HG02884 (cell line): Measurements from ENCODE around the gene OSBPL9.
A peak's percentile ranks its signal among the peaks of the same experiment; 100 is the strongest.

Experiments
- ATAC-seq: cut with Tn5 transposase; IDR thresholded peaks from one replicate; pipeline ENCODE4 v1.9.1; 2021; ENCODE audit warnings: mild to moderate bottlenecking, moderate library complexity; ENCODE audit not compliant: unreplicated experiment

Gene OSBPL9

DNA sequence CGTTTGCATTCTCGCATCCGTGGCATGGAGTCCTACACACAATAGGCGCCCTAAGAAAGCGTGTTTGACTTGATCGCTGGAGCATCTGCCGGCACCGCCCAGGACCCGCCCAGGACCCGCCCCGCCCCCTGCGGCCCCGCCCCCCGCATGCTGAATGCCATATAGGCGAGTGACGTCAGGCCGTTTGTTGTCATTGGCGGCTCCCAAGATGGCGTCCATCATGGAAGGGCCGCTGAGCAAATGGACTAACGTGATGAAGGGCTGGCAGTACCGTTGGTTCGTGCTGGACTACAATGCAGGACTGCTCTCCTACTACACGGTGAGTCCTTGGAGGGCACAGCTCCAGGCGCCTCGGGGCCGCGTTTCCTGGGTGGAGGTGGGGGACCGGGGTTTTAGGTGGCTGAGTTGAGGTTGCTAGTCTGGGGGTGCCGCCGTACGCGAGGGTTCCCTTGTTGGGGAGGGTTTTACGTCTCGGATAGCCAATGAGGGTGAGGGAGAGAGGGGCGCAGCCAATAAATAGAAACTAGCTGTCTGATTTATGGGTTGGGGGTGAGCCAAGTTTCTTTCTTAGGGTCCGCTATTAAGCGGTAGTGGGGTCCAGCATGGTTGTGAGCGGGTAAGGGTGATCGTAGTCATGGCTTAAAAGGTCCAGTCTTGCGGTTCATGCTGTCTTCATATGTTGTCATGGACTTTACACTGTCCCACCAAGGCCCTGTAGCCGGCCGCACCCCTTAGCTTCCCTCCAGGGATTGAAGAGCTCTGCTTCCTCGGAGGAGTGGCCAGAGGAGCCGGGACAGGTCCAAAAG, at the start of gene OSBPL9:
TSS of gene OSBPL9 (plus strand) at position 190 of the 806 bp plus-strand sequence. CDS start at position 209, 19 bp downstream.
- ATAC-seq: peak; percentile 92

GRCh38 chr1:51567653-51568052, 49.2 kb upstream of the OSBPL9 start:
- no peak for ATAC-seq

DNA sequence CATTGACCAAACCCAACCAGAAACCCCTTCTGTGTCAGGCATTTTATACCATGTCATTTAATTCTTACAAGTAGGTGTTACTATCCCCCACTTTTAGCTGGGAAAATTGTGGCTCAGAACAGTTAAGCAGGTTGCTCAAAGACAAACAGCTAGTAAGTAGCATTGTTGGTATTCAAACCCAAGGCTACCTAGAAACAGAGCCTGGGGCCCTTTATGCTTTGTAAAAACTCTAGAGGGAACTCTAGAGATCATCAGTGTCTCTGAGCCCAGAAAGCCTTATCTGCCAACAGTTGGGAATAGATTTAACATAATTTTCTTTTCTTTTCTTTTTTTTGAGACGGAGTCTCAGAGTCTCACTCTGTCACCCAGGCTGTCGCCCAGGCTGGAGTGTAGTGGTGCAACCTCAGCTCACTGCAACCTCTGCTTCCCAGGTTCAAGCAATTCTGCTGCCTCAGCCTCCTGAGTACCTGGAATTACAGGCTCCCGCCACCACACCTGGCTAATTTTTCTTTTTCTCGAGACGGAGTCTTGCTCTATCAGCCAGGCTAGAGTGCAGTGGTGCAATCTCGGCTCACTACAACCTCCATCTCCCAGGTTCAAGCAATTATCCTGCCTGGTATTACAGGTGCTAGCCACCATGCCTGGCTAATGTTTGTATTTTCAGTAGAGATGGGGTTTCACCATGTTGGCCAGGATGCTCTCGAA, 48.5 kb upstream of the OSBPL9 start:
- ATAC-seq: no peak

GRCh38 chr1:51569284-51570062, 47.4 kb upstream of the OSBPL9 start:
- peak; percentile 82 for ATAC-seq

- peak; percentile 5 for ATAC-seq
These were observed 46.7 kb upstream of the OSBPL9 start for GRCh38 chr1:51570063-51570710.

DNA sequence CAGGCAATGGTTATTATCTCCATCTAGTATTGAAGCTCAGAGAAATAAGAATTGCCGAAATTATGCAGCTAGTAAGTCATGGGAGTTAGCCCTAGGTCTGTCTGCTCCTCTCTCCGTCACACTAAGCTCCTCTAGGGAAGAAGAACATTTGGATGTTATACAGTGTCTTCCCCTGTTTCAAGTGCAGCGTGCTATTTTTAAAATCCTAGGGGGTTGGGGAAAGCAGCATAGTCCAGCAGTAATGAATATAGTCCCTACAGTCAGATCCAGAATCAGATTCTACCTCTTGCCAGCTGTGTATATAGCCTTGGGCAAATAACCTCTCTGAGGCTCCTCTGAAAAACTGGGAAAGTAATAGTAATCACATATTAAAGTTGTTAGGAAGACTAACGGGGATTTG, 44.5 kb upstream of the OSBPL9 start:
- no peak for ATAC-seq

GRCh38 chr1:51574796-51575195, 42.1 kb upstream of the OSBPL9 start:
- no peak for ATAC-seq

DNA sequence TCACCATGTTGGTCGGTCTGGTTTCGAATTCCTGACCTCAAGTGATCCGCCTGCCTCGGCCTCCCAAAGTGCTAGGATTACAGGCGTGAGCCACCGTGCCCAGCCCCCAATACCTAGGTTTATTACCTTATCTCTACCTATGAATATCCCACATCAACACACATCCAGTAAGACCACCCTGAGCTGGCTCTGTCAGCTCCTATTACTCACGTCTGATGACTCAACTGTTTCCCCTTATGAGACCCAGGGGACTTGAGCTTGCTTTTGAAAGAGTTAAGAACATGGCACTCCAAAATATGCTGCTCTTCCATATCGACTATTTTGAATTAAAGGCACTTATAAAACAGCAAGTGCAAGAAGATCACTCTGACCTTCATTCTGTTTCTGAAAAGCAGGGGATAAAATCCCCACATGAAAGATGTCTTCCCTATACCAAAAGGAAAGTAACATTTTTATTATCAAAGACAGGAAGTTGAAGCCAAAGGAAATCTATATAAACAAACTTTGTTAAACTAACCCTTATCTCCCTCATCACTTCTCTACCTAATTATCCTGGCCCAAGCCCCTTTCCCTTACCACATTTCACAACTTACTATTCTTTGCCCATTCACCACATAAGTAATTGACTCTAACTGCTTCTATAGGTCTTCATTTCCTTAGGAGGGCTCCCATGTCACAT, 41.3 kb upstream of the OSBPL9 start:
- no peak for ATAC-seq

DNA sequence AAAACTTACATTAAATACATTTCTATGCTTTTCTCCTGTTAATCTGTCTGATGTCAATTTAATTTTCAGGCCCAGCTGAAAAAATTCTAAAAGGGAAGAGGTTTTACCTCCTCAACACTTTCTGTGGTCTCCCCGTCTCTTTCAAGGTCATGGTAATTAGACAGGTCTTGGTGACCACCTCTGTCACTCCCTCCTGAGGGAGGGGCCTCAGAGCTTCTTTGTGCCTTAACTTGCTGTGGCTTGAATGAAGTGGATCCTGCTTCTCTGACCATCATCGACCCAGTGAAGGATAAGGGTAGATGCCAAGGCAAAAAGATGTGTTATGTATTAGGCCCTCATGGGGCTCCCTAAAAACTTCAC, 40.8 kb upstream of the OSBPL9 start:
- ATAC-seq: no peak

GRCh38 chr1:51576923-51577322, 40.0 kb upstream of the OSBPL9 start:
- no peak for ATAC-seq

DNA sequence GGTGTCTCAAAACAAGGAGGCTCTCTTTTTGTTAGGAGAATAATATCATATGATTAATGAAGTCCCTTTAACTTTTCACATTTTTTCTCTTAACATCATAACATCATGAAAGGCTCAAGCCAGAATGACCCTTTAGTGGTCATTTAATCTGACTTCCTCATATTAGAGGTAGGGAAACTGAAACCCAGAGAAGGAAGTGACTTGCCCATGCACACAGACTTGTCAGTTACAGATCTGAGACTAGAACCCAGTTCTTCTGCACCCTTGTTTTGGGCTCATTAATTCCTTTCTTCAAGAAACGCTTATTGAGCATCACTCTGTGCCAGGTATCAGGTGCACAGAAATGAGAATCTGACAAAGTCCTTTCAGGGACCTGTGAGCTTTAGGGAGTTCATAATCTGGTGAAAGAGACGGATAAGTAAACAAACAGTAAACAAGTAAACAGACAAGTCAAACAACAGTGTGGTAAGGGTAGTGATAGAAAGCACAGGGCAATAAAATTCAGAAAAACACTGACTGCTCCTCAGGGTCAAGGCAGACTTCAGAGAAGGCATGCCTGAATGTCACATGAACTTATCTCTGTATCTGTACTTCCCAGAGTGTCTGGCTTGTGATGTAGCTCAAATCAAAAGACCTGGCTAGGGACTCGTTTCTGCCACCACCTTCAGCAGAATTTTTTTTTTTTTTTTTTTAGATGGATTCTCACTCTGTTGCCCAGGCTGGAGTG, 38.3 kb upstream of the OSBPL9 start:
- ATAC-seq: peak; percentile 85

DNA sequence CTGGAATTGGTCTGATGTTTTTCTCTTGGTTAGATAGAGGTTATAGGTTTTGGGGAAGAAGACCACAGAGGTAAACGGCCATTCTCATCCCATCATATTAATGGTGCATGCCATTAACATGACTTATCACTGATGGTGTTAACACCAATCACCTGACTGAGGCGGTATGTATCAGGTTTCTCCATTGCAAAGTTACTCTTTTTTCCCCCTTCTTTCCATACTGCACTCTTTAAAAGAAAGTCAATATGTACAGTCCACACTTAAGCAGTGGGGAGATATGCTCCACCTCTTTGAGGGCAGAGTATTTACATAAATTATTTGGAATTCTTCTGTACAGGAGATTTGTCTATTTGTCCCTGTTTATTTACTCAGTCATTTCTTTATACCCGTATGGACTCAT, 35.7 kb upstream of the OSBPL9 start:
- ATAC-seq: no peak

DNA sequence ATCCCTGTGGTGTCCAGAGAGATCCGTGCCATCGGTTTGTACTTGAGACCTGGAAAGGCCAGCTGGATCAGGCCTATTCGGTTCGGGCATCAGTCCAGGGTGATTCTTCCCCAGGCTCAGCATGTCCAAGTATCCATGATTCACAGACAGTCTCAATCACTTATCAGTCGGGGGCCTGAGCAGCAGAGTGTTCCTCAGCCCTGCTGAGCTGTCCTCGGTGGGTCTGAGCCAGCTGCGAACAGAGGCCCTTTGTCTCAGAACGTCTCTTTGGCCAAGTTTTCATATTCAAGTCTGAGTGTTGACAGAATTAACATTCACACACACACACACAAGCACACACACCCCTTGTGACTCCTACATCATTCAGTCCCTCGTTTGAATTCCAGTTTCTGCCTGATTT, 33.4 kb upstream of the OSBPL9 start:
- ATAC-seq: no peak

DNA sequence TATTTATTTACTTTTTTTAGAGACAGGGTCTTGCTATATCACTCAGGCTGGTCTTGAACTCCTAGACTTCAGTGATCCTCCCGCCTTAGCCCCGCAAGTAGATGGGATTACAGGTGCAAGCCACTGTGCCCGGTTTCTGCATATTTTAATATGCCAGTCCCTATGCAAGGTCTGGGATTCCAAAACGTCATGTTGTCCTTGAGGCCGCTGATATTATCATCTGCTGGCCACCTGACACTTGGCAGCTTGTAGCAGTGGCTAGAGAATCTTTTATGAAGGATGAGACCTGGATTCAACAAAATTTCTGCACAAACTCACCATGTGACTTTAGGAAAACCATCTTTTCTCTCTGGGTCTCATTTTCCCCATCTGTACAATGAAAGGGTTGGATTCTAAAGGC, 32.9 kb upstream of the OSBPL9 start:
- ATAC-seq: no peak

GRCh38 chr1:51592711-51593110, 24.2 kb upstream of the OSBPL9 start:
- no peak for ATAC-seq

DNA sequence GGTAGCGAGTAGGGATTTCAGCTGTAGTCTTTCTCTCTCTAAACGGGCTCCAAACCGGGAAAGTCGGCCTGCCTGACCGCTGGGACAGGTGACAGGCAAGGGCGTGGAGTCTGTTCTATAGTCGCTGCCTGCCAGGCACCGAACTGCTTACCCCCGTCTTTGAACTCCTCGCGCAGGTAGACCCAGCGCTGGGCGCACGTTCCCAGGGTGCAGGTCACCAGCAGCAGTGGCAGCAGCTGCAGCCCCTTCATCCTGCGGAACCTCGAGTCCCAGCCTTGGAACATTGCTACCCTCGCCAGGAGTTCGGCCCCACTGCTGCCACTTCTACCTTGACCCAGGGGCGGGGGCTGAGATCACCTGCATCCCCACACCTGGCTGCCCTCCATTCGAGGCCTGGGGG, 22.2 kb upstream of the OSBPL9 start:
- no peak for ATAC-seq

- ATAC-seq: no peak
These were observed 16.4 kb upstream of the OSBPL9 start for GRCh38 chr1:51600529-51600928.

DNA sequence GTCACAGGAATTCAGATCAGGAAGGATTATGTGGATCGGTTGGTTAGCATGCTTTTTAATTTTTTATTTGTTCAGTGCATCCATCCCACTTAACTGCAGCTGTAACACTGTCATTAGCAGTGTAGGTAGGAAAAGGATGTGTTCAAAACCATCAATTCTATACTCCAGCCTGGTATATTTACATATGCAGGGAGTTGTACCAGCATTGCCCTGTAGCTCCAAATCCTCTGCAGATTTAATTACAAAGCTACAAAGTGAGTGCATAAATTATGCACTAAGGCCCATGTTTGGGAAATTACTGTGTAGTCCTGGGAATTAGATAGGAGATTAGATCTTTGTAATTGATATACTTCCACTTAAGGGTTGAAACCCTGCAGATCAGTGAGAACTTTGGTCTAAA, 15.9 kb upstream of the OSBPL9 start:
- no peak for ATAC-seq

- no peak for ATAC-seq
These were observed 10.8 kb upstream of the OSBPL9 start for GRCh38 chr1:51605961-51606723.
